GM19452 (cell line): ENCODE results near the gene ADCY3.

Experiments used
- ATAC-seq: cut with Tn5 transposase; IDR thresholded peaks from one replicate; pipeline ENCODE4 v1.9.1; 2021; ENCODE audit not compliant: unreplicated experiment

The ADCY3 gene

GRCh38 chr2:24875901-24876300 lies 44.1 kb downstream of the ADCY3 start:
- ATAC-seq, result no peak

- ATAC-seq, result no peak
Measured at GRCh38 chr2:24875272-24875671, 44.8 kb downstream of the ADCY3 start.

DNA sequence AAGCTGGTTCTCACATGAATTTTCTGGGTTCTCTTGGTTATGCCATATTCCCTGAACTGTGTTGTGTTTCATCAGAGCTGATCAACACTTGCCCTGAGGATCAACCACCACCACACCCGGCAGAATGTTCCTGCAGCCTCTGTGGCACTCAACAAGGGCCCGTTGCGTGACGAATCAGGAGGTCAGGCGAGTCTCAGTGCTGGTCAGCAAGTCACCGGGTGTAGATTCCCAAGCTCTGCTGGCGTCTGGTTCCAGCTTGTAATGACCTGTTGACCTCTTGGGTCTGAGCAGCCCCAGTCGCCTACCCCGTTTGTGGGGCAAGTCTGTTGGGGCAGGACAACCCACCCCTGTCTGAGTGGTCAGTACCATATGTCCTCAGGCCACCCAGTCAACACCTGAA lies 46.0 kb downstream of the ADCY3 start:
- no peak for ATAC-seq

DNA sequence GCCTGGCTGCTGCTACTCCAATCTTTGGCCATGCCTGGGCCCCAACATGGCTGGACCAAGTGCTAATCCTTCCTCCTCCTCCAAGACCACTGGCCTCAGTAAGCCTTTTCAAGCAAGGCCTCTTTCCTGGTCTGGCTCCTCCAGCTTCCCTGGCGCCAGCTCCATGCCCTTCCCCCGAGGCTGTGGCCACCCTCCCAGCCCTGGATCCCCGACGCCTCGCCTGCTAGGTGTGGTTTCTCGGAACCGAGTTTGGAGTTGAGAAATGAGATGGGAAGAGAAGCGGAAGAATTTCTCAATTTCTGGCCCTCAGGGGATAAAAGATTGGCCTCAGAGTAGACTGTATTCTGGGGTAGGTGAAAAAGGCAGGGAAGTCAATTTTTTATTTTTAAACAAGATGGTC lies 46.4 kb downstream of the ADCY3 start:
- ATAC-seq, result no peak

DNA sequence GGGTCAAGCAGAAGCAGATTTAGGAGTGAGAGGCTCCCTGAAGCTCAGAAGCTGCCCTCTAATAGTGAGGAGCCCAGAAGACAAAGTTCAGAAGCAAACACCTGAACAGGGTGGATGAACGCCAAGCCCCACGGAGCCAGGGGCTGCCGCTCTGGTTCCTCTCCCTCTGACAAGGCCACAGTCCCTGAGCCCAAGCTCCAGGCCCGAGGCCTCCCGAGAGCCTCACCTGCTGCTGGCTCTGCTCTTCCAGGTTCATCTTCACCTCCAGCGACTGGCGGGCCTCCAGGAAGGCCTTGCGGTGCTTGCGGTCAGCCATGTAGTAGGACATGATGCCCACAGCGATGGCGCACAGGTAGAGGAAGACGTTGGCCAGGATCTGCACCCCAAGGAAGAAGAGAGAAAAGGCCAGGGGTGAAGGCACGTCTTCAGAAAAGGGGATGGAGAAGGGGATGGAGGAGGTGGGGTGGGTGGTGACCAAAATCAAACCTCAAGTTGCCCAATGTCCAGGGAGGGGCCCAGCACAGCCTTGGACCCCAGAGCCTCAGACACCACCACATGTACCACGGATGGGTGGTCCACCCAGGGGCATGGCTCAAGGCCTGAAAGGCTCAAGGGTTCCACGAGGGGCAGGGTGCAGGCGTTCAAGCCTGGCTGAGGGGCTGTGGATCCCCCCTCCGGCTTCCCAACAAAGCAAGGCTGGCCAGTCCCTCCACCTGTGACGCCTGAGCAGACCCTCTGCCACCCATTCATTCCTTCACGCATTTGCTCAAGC lies 47.5 kb downstream of the ADCY3 start:
- ATAC-seq, result no peak

DNA sequence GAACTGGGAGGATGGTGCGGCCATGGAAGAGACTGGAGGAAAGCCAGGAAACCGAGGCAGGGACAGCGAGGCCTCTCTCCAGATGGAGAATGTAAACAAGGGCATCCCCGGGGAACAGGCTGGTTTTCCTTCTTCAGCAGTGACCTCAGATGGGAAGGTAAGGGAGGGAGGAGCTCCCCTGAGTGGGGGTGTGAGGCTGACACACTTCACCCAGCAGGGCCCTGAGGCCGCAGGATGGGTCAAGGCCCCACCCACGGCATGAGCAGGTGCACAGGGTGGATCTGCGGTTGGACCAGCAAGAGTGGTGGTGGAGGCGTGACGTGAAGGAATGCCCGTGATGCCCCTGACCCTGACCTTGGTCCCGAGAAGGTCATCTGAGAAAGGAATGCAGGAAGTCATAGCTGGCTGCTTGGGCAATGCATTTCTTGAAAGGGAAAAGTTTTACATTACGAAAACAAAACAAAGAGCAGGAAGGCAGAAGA lies 48.1 kb downstream of the ADCY3 start:
- ATAC-seq, result no peak

DNA sequence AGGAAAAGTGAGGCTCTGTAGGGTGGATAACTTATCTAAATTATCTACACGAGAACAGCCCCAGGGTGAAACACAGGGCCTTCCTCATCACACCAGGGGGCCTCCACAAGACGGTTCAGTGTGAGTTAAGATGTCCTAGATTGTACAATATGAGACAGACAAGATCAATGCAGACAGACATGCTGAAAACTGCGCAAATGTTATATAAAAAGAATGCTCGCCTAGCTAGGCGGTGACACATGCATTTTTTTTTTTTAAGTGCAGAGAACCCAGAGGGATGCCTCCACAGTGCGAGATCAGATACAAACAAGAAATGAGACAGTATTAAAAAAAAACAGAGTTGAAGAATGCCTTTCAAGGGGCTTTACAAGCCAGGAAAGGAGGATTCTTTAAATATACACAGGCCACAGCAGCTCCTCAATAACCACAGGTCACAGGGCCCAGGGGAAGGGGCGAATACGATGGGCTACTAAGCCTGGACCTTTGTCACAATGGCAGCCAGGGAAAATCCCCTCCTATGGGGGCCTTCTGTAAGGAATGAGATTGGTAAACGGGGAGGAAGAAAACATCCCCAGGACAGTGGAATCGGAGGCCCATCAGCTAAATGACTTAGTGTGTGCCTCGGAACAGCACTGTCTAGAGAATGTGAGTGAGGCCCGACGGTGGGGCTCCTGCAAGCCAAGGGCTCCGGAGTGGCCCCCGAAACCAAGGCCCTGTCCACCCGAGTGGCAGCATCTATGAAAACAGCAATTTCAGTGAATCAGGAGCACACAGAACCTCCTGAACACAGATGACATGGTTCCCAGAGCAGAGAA lies 48.9 kb downstream of the ADCY3 start:
- ATAC-seq, result no peak

GRCh38 chr2:24870440-24870839 lies 49.6 kb downstream of the ADCY3 start:
- no peak for ATAC-seq

- no peak for ATAC-seq
Measured at GRCh38 chr2:24866946-24867345, 53.1 kb downstream of the ADCY3 start.

DNA sequence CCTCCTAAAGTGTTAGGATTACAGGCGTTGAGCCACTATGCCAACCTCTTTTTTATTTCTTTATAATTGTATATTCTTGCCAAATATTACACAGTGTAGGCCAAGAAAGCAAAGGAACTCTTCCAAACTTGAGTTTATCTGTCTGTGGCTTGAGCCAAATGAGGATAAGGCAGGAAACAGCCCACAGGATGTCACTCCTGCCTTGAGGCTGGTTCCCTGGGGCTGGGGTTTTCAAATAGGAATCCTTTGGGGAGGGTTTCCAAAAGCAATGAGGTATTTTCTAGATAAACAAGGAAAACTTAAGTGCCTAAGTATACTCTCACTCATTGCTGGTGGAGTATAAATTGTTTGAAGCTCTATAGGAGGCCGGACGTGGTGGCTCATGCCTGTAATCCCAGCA lies 56.4 kb downstream of the ADCY3 start:
- ATAC-seq, result no peak

DNA sequence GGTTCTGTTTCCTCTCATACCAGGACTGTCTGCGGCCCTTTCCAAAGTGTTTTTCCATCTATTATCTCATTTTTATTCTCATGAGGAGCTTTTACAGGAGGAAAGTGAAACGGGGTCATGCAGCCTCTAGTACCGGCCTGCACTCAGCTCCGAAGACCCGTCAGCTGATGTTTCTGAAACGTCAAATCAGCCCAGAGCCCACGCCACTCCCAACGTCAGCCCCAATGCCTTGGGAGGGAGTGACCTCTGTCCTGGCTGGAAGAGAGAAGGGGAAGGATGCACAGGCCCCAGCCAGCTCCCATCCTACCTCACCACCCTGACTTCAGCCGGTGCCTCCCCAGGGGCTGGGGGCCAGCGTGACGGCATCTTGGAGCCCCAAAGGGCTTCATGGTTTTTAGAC lies 58.5 kb downstream of the ADCY3 start:
- no peak for ATAC-seq

- ATAC-seq, result no peak
Measured at GRCh38 chr2:24860631-24861030, 59.4 kb downstream of the ADCY3 start.

- ATAC-seq, result no peak
Measured at GRCh38 chr2:24859968-24860600, 60.0 kb downstream of the ADCY3 start.

- ATAC-seq, result no peak
Measured at GRCh38 chr2:24858996-24859395, 61.0 kb downstream of the ADCY3 start.

DNA sequence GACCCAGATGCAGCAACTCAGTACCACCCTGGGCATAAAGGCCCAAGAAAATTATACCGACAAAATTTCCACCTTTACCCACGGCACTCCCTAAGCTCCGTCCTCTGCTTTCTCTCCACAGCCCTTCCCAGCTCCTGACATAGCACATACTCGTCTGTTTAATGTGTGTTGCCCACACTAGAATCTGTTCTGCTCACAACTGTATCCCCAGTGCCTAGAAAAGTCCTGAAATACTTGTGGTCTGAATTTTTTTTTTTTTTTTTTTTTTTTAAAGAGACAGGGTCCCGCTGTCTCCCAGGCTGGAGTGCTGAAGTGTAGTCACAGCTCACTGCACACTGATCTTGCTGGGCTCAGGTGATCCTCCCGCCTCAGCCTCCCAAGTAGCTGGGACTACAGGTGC lies 62.3 kb downstream of the ADCY3 start:
- ATAC-seq, result no peak

GRCh38 chr2:24856791-24857211 lies 63.2 kb downstream of the ADCY3 start:
- no peak for ATAC-seq

DNA sequence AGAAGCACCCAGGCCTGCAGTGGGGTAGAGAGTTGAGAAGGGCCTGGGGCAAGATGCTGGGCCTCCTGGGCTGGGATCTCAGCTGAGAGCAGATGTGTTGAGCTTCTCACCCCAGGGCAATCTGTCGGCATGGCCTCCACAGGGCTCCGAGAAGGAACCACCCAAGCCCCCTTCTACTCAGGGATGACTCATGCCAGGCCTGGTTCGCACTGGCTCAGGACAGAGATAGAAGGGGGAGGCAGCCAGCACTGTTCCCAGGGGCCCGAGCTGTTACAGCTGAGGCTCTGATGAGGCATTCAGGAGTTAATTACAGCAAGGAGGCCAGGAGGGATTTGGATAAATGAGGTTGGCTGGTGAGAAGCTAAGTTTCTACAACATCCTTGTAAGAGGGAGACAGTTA lies 64.3 kb downstream of the ADCY3 start:
- ATAC-seq, result no peak

- no peak for ATAC-seq
Measured at GRCh38 chr2:24855022-24855622, 64.9 kb downstream of the ADCY3 start.

DNA sequence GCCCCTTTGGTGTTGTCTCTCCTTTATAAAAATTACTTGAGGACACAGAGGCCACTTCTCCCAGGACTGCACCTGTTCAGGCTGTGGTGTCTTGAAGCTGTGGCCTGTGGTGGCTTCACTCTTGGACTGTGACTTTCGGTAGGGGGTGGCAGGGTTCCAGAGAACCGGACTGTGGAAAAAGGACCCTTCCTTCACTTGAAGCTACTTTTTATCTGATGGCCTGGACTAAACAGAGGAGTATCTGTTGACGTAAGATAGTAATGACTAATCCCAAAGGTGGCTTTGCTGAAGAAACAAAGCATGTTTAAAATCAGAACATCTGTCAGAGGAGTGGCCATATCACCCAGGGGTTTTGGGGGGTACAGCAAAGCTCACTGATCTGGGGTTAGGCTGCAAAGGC lies 66.0 kb downstream of the ADCY3 start:
- no peak for ATAC-seq

DNA sequence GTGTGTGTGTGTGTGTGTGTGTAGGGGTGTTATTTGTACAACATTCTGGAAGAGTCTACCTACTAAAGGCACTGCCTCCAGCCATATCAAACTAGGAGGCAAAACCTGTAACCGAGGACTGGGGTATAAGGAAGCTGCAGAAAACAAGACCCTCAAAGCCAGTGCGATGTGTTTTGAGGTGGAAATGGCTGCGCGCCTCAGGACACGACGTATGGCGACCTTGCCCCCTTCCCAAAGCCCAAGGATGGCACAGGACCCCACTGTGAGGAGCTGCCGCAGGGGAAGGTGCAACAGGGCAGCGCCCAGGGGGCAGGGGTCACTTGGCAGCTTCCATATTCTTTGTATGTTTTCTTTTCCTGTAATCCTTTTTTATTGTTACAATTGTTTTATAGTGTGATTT lies 67.0 kb downstream of the ADCY3 start:
- no peak for ATAC-seq

GRCh38 chr2:24852431-24853020 lies 67.5 kb downstream of the ADCY3 start:
- ATAC-seq, result no peak
